ENCODE data around the gene MPO.

MPO gene

DNA sequence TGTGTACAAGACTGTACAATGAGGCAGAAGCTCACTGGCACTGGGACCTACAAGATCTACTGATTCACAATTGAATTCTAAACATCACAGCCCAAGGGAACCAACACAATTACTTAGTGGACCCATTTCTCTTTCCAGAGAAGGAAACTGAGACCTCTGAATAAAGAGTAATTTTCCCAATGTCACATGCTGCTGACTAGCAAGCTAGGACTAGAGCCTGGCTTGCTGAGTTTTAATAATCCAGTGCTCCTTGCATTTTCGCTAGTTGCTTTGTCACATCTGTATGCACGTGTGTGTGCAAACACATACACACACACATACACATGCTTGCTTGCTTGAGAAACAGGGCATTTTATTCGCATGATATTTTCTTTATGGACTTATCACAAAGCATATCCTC lies 46.2 kb downstream of the MPO start:
- TF ChIP-seq JUND (IDR thresholded peaks at IDR 0.05; ENCODE audit: low read depth): no peak
- in situ Hi-C loops (cut with HindIII; ENCODE audit: low pct_unique_long_range_greater_than_20kb, low sequenced_read_pairs): no loop called here
- no peak for DNase-seq (ENCODE audit: low read depth in 1 of 2, low spot score in 1 of 2)

DNA sequence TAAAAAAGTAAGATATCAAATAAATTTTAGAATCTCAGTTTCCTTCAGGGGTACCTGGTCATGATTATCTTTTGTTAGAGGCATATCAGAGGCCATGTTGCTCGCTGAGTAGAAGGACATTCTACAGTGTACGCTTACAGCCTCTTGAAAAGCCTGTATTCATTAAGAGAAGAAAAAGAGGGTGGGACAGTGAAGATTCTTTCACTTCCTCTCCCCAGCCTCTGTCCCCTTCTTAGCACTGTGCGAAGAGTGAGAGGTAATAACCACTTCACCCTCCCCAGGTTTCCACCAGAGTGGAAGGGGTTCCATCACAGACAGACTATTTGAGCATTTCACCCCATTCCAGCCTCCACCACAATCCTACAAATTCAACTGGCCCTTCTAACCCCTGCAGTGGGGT lies 47.2 kb downstream of the MPO start:
- DNase-seq (ENCODE audit: low read depth in 1 of 2, low spot score in 1 of 2): no peak
- in situ Hi-C loops (cut with HindIII; ENCODE audit: low pct_unique_long_range_greater_than_20kb, low sequenced_read_pairs): no loop called here
- TF ChIP-seq JUND (IDR thresholded peaks at IDR 0.05; ENCODE audit: low read depth): no peak

DNA sequence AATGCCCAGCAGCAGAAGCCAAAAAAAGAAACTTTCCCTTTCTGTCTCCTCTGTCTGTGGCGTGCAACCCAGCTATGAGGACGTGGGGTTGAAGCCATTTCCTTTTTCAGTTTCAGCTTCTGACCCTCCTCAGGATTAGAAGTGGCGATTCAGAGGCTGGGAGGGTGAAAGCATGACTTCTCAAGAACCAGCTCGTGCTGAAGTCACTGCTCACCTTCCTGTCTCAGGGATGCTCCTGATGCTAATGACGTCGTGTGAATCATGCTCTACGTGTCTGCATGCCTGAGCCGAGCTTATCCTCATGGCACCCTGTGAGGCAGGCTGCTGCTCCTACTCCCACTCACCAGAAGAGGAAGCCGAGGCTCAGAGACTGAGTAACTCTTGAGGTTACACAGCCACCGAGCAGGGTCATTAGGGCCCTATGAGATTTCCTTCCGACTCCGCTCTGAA lies 48.0 kb downstream of the MPO start:
- DNase-seq (ENCODE audit: low read depth in 1 of 2, low spot score in 1 of 2): no peak
- TF ChIP-seq JUND (IDR thresholded peaks at IDR 0.05; ENCODE audit: low read depth): no peak
- in situ Hi-C loops (cut with HindIII; ENCODE audit: low pct_unique_long_range_greater_than_20kb, low sequenced_read_pairs): no loop called here

DNA sequence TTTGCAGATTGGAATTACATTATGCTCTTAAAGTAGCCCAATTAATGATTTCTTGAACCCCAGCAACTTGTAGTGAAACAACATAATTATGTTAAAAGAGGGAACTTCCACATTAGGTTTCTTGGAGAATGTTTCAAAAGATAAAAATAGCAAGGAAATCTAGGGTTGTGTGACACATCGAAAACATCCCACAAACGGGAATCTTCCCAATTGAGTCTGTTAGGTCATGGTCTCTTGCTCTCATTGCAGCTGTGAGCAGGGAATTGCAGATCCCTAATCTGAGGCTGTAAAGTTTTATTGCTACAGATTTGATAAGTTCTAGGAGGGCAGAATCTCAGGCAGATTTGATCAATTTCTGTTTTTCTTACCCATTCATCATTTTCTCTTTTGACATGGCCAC lies 49.1 kb downstream of the MPO start:
- DNase-seq (ENCODE audit: low read depth in 1 of 2, low spot score in 1 of 2): no peak
- TF ChIP-seq JUND (IDR thresholded peaks at IDR 0.05; ENCODE audit: low read depth): no peak
- in situ Hi-C loops (cut with HindIII; ENCODE audit: low pct_unique_long_range_greater_than_20kb, low sequenced_read_pairs): no loop called here

DNA sequence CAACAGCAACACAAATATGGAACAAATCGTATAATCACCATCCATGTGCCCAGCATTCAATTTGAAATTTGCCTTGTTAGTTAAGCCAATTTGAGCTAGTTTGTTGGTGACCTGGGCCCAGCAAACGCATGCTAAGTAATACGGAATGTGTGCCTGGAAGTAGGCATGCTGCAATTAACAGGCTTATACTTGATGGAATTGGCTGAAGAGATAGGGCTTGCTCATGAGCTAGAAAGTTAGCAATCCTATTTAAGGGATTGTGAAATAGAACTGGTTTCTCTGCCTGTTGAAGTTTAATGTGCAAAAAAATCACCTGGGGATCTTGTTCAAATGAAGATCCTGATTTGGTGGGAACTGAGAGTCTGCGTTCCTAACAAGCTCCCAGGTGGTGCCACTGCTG lies 50.9 kb downstream of the MPO start:
- in situ Hi-C loops (cut with HindIII; ENCODE audit: low pct_unique_long_range_greater_than_20kb, low sequenced_read_pairs): no loop called here
- no peak for DNase-seq (ENCODE audit: low read depth in 1 of 2, low spot score in 1 of 2)
- TF ChIP-seq JUND (IDR thresholded peaks at IDR 0.05; ENCODE audit: low read depth): no peak

DNA sequence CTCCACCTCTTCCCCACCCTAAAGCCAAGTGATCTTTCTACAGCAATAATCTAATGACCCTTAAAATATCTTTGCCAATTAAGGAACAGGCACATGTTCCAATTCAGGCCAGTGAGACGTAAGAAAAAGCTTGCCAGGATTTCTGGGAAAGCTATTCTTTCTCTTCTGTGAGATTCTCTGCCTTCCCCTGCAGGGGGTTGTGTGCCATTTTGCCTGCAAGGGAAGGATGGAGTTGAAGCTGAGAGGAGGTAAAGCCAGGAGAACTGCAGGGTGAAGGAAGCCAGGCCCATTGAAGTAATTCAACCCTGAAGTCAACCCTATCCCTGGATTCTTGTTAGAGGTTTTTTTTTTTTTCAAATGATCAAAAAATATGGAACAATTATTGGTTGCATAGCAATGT lies 51.4 kb downstream of the MPO start:
- in situ Hi-C loops (cut with HindIII; ENCODE audit: low pct_unique_long_range_greater_than_20kb, low sequenced_read_pairs): no loop called here
- TF ChIP-seq JUND (IDR thresholded peaks at IDR 0.05; ENCODE audit: low read depth): no peak
- DNase-seq (ENCODE audit: low read depth in 1 of 2, low spot score in 1 of 2): no peak

DNA sequence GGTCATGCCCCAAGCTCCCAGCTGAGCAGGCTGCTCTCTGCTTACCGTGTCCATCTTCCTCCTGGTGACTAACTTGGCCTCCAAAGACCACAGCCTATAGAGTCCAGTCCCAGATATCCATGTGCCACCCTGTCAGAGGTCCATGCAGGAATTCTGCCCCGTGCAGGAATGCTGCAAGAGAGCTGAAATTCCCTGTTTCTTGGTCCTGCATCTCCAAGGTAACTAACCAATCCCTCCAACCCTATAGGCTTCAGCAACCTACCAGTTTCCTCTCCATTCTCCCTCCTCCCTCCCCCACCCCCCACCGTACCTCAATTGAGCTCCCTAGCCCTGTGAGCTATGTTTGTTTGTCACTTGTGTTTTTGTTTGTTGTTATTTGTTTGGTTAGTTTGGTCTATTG lies 52.1 kb downstream of the MPO start:
- in situ Hi-C loops (cut with HindIII; ENCODE audit: low pct_unique_long_range_greater_than_20kb, low sequenced_read_pairs): no loop called here
- no peak for TF ChIP-seq JUND (IDR thresholded peaks at IDR 0.05; ENCODE audit: low read depth)
- DNase-seq (ENCODE audit: low read depth in 1 of 2, low spot score in 1 of 2): no peak

DNA sequence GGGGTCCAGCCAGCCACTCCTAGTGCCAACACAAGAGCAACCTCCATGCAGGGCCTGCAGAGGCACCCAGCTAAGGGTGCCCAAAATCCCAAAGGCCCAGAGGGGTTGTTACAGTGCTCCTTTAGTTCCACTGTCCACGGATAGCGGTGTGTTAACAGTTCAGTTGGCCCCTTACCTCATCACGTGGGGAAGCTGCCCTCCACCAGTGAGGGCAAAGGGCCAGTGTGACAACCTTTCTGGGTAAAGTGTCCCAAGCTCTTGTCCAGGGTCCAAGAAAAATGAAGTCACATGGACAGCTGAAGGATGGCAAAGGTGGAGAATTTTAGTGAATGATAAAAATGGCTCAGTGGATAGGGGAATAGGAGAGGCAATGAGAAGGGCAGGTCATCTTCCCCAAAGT lies 53.0 kb downstream of the MPO start:
- in situ Hi-C loops (cut with HindIII; ENCODE audit: low pct_unique_long_range_greater_than_20kb, low sequenced_read_pairs): no loop called here
- no peak for DNase-seq (ENCODE audit: low read depth in 1 of 2, low spot score in 1 of 2)
- TF ChIP-seq JUND (IDR thresholded peaks at IDR 0.05; ENCODE audit: low read depth): no peak

DNA sequence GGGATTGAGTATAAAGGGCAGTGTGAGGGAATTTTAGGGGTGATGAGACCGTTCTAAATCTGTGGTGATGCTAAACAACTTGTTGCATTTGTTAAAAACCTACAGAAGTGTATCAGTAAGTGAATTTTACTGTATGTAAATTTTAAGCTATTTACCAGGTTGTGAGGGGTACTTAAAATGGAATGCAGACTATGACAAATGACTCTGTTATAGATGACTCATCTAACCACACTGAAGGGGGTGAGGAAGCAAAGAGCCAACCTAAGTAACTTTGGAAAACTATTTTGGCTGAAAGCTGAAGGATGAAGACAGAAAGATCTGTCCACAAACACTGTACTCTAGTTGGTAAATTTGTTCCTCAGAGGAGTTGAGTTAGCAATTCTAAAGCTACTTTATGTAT lies 56.4 kb downstream of the MPO start:
- no peak for DNase-seq (ENCODE audit: low read depth in 1 of 2, low spot score in 1 of 2)
- in situ Hi-C loops (cut with HindIII; ENCODE audit: low pct_unique_long_range_greater_than_20kb, low sequenced_read_pairs): no loop called here
- no peak for TF ChIP-seq JUND (IDR thresholded peaks at IDR 0.05; ENCODE audit: low read depth)
